Measurements from ENCODE around the gene CFAP91.

The CFAP91 gene

GRCh38 chr3:119702530-119703527 lies at the start of gene CFAP91:
Gene CFAP91, plus strand, starts transcription at chr3:119703022. Its CDS starts 77 bp downstream, at chr3:119703099.
- peak; percentile 57 to 83 for DNase-seq (ENCODE audit: low read depth in 2 of 2)

GRCh38 chr3:119653876-119654275 lies 48.9 kb upstream of the CFAP91 start:
- no peak for DNase-seq (ENCODE audit: low read depth in 2 of 2)

- no peak for DNase-seq (ENCODE audit: low read depth in 2 of 2)
Measured at GRCh38 chr3:119657887-119658702, 44.7 kb upstream of the CFAP91 start.

- no peak for DNase-seq (ENCODE audit: low read depth in 2 of 2)
Measured at GRCh38 chr3:119658994-119659393, 43.8 kb upstream of the CFAP91 start.

- DNase-seq (ENCODE audit: low read depth in 2 of 2): no peak
Measured at GRCh38 chr3:119659606-119660291, 43.1 kb upstream of the CFAP91 start.

- no peak for DNase-seq (ENCODE audit: low read depth in 2 of 2)
Measured at GRCh38 chr3:119660474-119661440, 42.1 kb upstream of the CFAP91 start, which contains the start of gene POPDC2. Gene POPDC2, minus strand, starts transcription at chr3:119660589. Its CDS starts 166 bp downstream, at chr3:119660423.

- no peak for DNase-seq (ENCODE audit: low read depth in 2 of 2)
Measured at GRCh38 chr3:119662604-119663373, 40.0 kb upstream of the CFAP91 start.

- DNase-seq (ENCODE audit: low read depth in 2 of 2): no peak
Measured at GRCh38 chr3:119663885-119664284, 38.9 kb upstream of the CFAP91 start.

- no peak for DNase-seq (ENCODE audit: low read depth in 2 of 2)
Measured at GRCh38 chr3:119664370-119664769, 38.5 kb upstream of the CFAP91 start.

- DNase-seq (ENCODE audit: low read depth in 2 of 2): no peak
Measured at GRCh38 chr3:119664850-119665379, 37.9 kb upstream of the CFAP91 start.

GRCh38 chr3:119665954-119666559 lies 36.8 kb upstream of the CFAP91 start:
- DNase-seq (ENCODE audit: low read depth in 2 of 2): no peak

- no peak for DNase-seq (ENCODE audit: low read depth in 2 of 2)
Measured at GRCh38 chr3:119669906-119670570, 32.8 kb upstream of the CFAP91 start.

GRCh38 chr3:119672776-119673175 lies 30.0 kb upstream of the CFAP91 start:
- DNase-seq (ENCODE audit: low read depth in 2 of 2): no peak

- no peak for DNase-seq (ENCODE audit: low read depth in 2 of 2)
Measured at GRCh38 chr3:119673875-119674274, 28.9 kb upstream of the CFAP91 start.

- no peak for DNase-seq (ENCODE audit: low read depth in 2 of 2)
Measured at GRCh38 chr3:119675188-119675874, 27.5 kb upstream of the CFAP91 start.

- DNase-seq (ENCODE audit: low read depth in 2 of 2): no peak
Measured at GRCh38 chr3:119676020-119676419, 26.8 kb upstream of the CFAP91 start.

GRCh38 chr3:119676771-119677640 lies 25.8 kb upstream of the CFAP91 start, which contains the start of gene COX17:
Gene COX17, minus strand, starts transcription at chr3:119677406. Its CDS starts 96 bp downstream, at chr3:119677310.
- DNase-seq (ENCODE audit: low read depth in 2 of 2): peak; percentile 89 to 90

Measured in stimulated activated CD4-positive, alpha-beta T cell treated with anti-CD3 and anti-CD28 coated beads, Interleukin-12 subunit alpha, Interleukin-12 subunit beta, amount 100 ng/mL, for 24 hours (primary cell).